HG03432 (cell line): ENCODE results near the gene MAPK12.
A peak's percentile ranks its signal among the peaks of the same experiment; 100 is the strongest.

Experiments used
- ATAC-seq: cut with Tn5 transposase; IDR thresholded peaks from one replicate; pipeline ENCODE4 v1.9.1; 2021; ENCODE audit warnings: mild to moderate bottlenecking, moderate library complexity; ENCODE audit not compliant: unreplicated experiment

The MAPK12 gene

GRCh38 chr22:50261615-50262459 is at the start of gene MAPK12:
Gene MAPK12 (minus strand): TSS chr22:50261683. CDS start chr22:50261509, 174 bp downstream.
- ATAC-seq, result no peak

- ATAC-seq, result no peak
Measured at GRCh38 chr22:50310949-50311444, 49.5 kb upstream of the MAPK12 start.

- ATAC-seq, result no peak
Measured at GRCh38 chr22:50310031-50310722, 48.7 kb upstream of the MAPK12 start.

GRCh38 chr22:50309601-50309991 is 48.1 kb upstream of the MAPK12 start:
- ATAC-seq, result no peak

- ATAC-seq, result no peak
Measured at GRCh38 chr22:50308986-50309600, 47.6 kb upstream of the MAPK12 start.

- no peak for ATAC-seq
Measured at GRCh38 chr22:50308597-50308935, 47.1 kb upstream of the MAPK12 start.

GRCh38 chr22:50307890-50308596 is 46.6 kb upstream of the MAPK12 start:
- no peak for ATAC-seq

GRCh38 chr22:50306753-50307749 is 45.6 kb upstream of the MAPK12 start, which contains the start of gene PLXNB2:
Gene PLXNB2 (minus strand): TSS chr22:50307646. CDS start chr22:50290584, 17,062 bp downstream.
- peak; percentile 46 for ATAC-seq

GRCh38 chr22:50305923-50306566 is 44.6 kb upstream of the MAPK12 start:
- peak; percentile 31 for ATAC-seq

- peak; percentile 15 for ATAC-seq
Measured at GRCh38 chr22:50305393-50305922, 44.0 kb upstream of the MAPK12 start.

GRCh38 chr22:50304528-50305392 is 43.3 kb upstream of the MAPK12 start:
- ATAC-seq, result no peak

- ATAC-seq, result no peak
Measured at GRCh38 chr22:50303848-50304527, 42.5 kb upstream of the MAPK12 start.

- no peak for ATAC-seq
Measured at GRCh38 chr22:50303515-50303847, 42.0 kb upstream of the MAPK12 start.

GRCh38 chr22:50302564-50302963 is 41.1 kb upstream of the MAPK12 start:
- ATAC-seq, result no peak

GRCh38 chr22:50302041-50302541 is 40.6 kb upstream of the MAPK12 start:
- no peak for ATAC-seq

- ATAC-seq, result no peak
Measured at GRCh38 chr22:50301581-50301991, 40.1 kb upstream of the MAPK12 start.

GRCh38 chr22:50300620-50301257 is 39.3 kb upstream of the MAPK12 start:
- no peak for ATAC-seq
